ENCODE results near the gene FGF12.

DNA sequence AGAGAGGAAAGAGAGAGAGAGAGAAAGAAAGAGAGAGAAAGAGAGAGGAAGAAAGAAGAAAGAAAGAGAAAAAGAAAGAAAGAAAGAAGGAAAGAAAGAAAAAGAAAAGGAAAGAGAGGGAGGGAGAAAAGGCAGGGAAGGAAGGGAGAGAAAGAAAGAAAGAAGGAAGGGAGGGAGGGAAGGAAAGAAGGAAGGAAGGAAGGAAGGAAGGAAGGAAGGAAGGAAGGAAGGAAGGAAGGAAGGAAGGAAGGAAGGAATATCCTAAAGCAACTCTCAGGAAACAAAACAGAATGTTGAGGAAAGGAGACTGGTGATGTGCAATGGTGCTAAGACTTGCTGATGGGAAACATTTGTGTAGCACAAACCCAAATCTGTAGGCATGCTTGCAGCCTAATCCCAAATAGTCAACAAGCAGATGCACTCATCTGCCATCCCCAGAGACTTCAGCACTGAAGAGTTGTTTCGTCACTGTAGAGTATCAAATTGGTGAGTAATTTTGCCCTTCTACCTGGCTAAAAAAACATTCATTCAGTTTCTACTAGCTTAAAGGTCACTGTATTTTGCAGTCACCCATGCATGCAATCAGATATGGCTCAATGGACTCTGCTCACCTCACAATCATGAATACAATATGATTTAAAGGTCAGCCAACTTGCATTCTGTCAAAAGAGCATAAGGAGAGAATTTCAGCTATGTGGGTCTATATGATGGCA is 480.3 kb downstream of the FGF12 start:
- TF ChIP-seq NR3C1 (CRISPR knock-in tag; IDR thresholded peaks at IDR 0.05) (no peak), RAD21 (CRISPR knock-in tag; IDR thresholded peaks at IDR 0.05) (no peak), ZNF121 (CRISPR knock-in tag; IDR thresholded peaks at IDR 0.05) (no peak), POLR2A (IDR thresholded peaks at IDR 0.05; ENCODE audit: insufficient read depth in 1 of 2, low read depth in 2 of 2, low read length in 2 of 2) (no peak)

Measured in HepG2 (cell line).